A549 (cell line): ENCODE measurements around the gene FGF23. TPM values are rescaled to one million over a fixed set of nuclear protein-coding genes. Genes with fewer than 3 reads are reported as not detected.
A peak's percentile ranks its signal among the peaks of the same experiment; 100 is the strongest.

ENCODE experiments used
- ATAC-seq, 2 experiments: fragments of 200-7000 bp in 1 of 2; fragments of >200 bp in 1 of 2; cut with Nextera tagmentation in 1 of 2; cut with Tn5 transposase in 1 of 2; 3 replicates each; pipeline versions ENCODE4 v1.8.0 to v1.9.1; 2018 to 2020; ENCODE audit warnings: mild to moderate bottlenecking in 1 of 2, moderate library complexity in 1 of 2
- CTCF ChIA-PET: fragments of 300-600 bp; sonication (Branson Sonifier 250); formaldehyde crosslinking; extraction: SDS; loops from one replicate; lab custom pipeline; 2021; ENCODE audit warnings: antibody characterized with exemption, inconsistent platforms; lab: Yijun Ruan, JAX
- POLR2A ChIA-PET: fragments of 350-600 bp; formaldehyde crosslinking; extraction: SDS; loops from one replicate; lab custom pipeline; 2021; ENCODE audit warnings: antibody characterized with exemption, inconsistent platforms; lab: Yijun Ruan, JAX
- DNase-seq, 2 experiments: peaks; one replicate each; pipeline versions ENCODE4 v3.0.0 to v3.0.0-alpha.2; 2011 to 2016; ENCODE audit warnings: low read depth in 1 of 2, low spot score in 1 of 2
- FAIRE-seq: peaks from 2 replicates; lab custom pipeline; 2011; peaks lifted over from hg19 to GRCh38; lab: Jason Lieb, UNC
- H3K27ac ChIP-seq, 2 experiments: fragments of >200 bp; sonication (Bioruptor Twin); formaldehyde crosslinking; 3 replicates each; pipeline ENCODE4 v1.5.1; 2016 to 2017
- H3K4me1 ChIP-seq: fragments of >200 bp; sonication (Bioruptor Twin); formaldehyde crosslinking; 3 replicates; pipeline ENCODE4 v1.6.1; 2016
- H3K4me2 ChIP-seq: fragments of >200 bp; sonication (Bioruptor Twin); formaldehyde crosslinking; 3 replicates; pipeline ENCODE4 v1.6.1; 2016
- H3K4me3 ChIP-seq: fragments of >200 bp; sonication (Bioruptor Twin); formaldehyde crosslinking; 3 replicates; pipeline ENCODE4 v1.5.1; 2016
- H3K9me3 ChIP-seq: fragments of >200 bp; sonication (Bioruptor Twin); formaldehyde crosslinking; 3 replicates; pipeline ENCODE4 v1.6.1; 2016
- BCL3 ChIP-seq: fragments of >200 bp; sonication (Bioruptor Twin); formaldehyde crosslinking; IDR thresholded peaks from 3 replicates; pipeline ENCODE4 v1.6.1; 2016
- BHLHE40 ChIP-seq: IDR thresholded peaks from 2 replicates; pipeline ENCODE4 v1.6.1; 2012; ENCODE audit warnings: low read depth, low read length, inconsistent platforms
- CBX2 ChIP-seq: fragments of 200-600 bp; sonication (generic); IDR thresholded peaks from 2 replicates; pipeline ENCODE4 v1.6.1; 2016; ENCODE audit warnings: low read depth, mild to moderate bottlenecking, borderline replicate concordance
- CHD2 ChIP-seq: fragments of 150-350 bp; IDR thresholded peaks from 2 replicates; pipeline ENCODE4 v1.6.1; 2014; ENCODE audit warnings: low read length; ENCODE audit not compliant: partially characterized antibody
- CHD4 ChIP-seq: fragments of 200-600 bp; sonication (generic); IDR thresholded peaks from 2 replicates; pipeline ENCODE4 v1.6.1; 2016; ENCODE audit warnings: antibody characterized with exemption, mild to moderate bottlenecking, borderline replicate concordance
- CTCF ChIP-seq: fragments of >200 bp; sonication (Bioruptor Twin); formaldehyde crosslinking; IDR thresholded peaks from 3 replicates; pipeline ENCODE4 v1.5.1; 2016
- E2F6 ChIP-seq: IDR thresholded peaks from 2 replicates; pipeline ENCODE4 v1.6.1; 2012; ENCODE audit warnings: low read depth, borderline replicate concordance
- EHMT2 ChIP-seq: fragments of 200-600 bp; sonication (generic); IDR thresholded peaks from 2 replicates; pipeline ENCODE4 v1.6.1; 2016; ENCODE audit warnings: antibody characterized with exemption, low read depth, mild to moderate bottlenecking, moderate library complexity
- ELK1 ChIP-seq: fragments of 150-350 bp; IDR thresholded peaks from 2 replicates; pipeline ENCODE4 v1.6.1; 2014; ENCODE audit warnings: low read depth, mild to moderate bottlenecking, low read length
- FOSB ChIP-seq: fragments of 250-450 bp; sonication (Bioruptor Pico); IDR thresholded peaks from 2 replicates; pipeline ENCODE4 v1.5.0; 2020; ENCODE audit warnings: mild to moderate bottlenecking, moderate library complexity
- JUN ChIP-seq, 2 experiments: fragments of >200 bp; sonication (Bioruptor Twin); formaldehyde crosslinking; IDR thresholded peaks; 2 replicates in 1 of 2; 3 replicates in 1 of 2; pipeline ENCODE4 v1.6.1; 2016 to 2017
- JUNB ChIP-seq: fragments of >200 bp; sonication (Bioruptor Twin); formaldehyde crosslinking; IDR thresholded peaks from 2 replicates; pipeline ENCODE4 v1.6.1; 2016
- KDM1A ChIP-seq: fragments of 200-600 bp; sonication (generic); IDR thresholded peaks from 2 replicates; pipeline ENCODE4 v1.6.1; 2016; ENCODE audit warnings: low read depth, mild to moderate bottlenecking
- MAX ChIP-seq: IDR thresholded peaks from 2 replicates; pipeline ENCODE4 v1.6.1; 2012
- MYC ChIP-seq: IDR thresholded peaks from 2 replicates; pipeline ENCODE4 v1.6.1; 2012; ENCODE audit warnings: mild to moderate bottlenecking, inconsistent platforms, low read length, improper control_type of control experiment, borderline replicate concordance
- RAD21 ChIP-seq, 2 experiments: fragments of >200 bp in 1 of 2; sonication (Bioruptor Twin) in 1 of 2; formaldehyde crosslinking in 1 of 2; IDR thresholded peaks in 1 of 2; conservative IDR thresholded peaks in 1 of 2; 2 replicates in 1 of 2; 3 replicates in 1 of 2; pipeline ENCODE4 v1.6.1; 2012 to 2018; ENCODE audit warnings: inconsistent platforms in 1 of 2
- RARB ChIP-seq: fragments of 250-450 bp; sonication (Bioruptor Pico); IDR thresholded peaks from 2 replicates; pipeline ENCODE4 v1.8.0; 2021; ENCODE audit warnings: mild to moderate bottlenecking, moderate library complexity
- RNF2 ChIP-seq: fragments of 200-600 bp; sonication (generic); IDR thresholded peaks from 2 replicates; pipeline ENCODE4 v1.6.1; 2016; ENCODE audit warnings: low read depth, mild to moderate bottlenecking, antibody characterized with exemption, moderate library complexity, borderline replicate concordance
- SMC3 ChIP-seq: fragments of >200 bp; sonication (Bioruptor Twin); formaldehyde crosslinking; IDR thresholded peaks from 3 replicates; pipeline ENCODE4 v1.6.1; 2018; ENCODE audit warnings: inconsistent platforms
- SREBF2 ChIP-seq: fragments of 450-650 bp; IDR thresholded peaks from 2 replicates; pipeline ENCODE4 v1.6.1; 2014; ENCODE audit warnings: mild to moderate bottlenecking, moderate library complexity
- ZC3H11A ChIP-seq: fragments of 450-650 bp; IDR thresholded peaks from 2 replicates; pipeline ENCODE4 v1.6.1; 2014; ENCODE audit warnings: antibody characterized with exemption, mild to moderate bottlenecking
- ZNF302 ChIP-seq: fragments of 250-450 bp; sonication (Bioruptor Pico); IDR thresholded peaks from 2 replicates; pipeline ENCODE4 v1.9.0; 2021; ENCODE audit warnings: inconsistent platforms, mild to moderate bottlenecking, moderate library complexity
- WGBS: methylation state at CpG from one replicate; pipeline ENCODE4 v1.1.6; 2017; ENCODE audit errors: missing lambda C conversion rate; 5-methylcytosine and 5-hydroxymethylcytosine counted together
- polyA plus RNA-seq, 4 experiments: library from polyadenylated mRNA; depleted of rRNA in 3 of 4; stranded (reverse); fragments of >200 nt; fragmentation: RNase III in 1 of 4; extraction: RNeasy Plus Mini Kit Qiagen cat#74134 plus additional on column Dnase treatment in 1 of 4; gene quantifications; 2 replicates in 3 of 4; 3 replicates in 1 of 4; pipeline ENCODE4 v1.2.3, GENCODE V29; 2011 to 2017

FGF23 gene
- polyA plus RNA-seq, 2 of the 4 experiments (the other 2 are of a cell fraction), result not detected

GRCh38 chr12:4353785-4354208 lies 25.7 kb downstream of the FGF23 start:
- FAIRE-seq, result no peak

GRCh38 chr12:4346931-4347330 lies 32.6 kb downstream of the FGF23 start:
- H3K4me3 ChIP-seq, result no peak overlapping the region
- no peaks in the 10 kb centered on the region for H3K4me1 ChIP-seq
- ChIA-PET CTCF (no interaction called here), POLR2A (no interaction called here)
- no peak overlapping the region for H3K4me2 ChIP-seq
- TF ChIP-seq MAX (no peak), ZNF302 (no peak), CHD4 (no peak), SMC3 (no peak), FOSB (no peak), SREBF2 (no peak), CHD2 (no peak), EHMT2 (no peak), ZC3H11A (no peak), ELK1 (no peak), MYC (no peak), CTCF (no peak), RNF2 (no peak), CBX2 (no peak), BHLHE40 (no peak), KDM1A (no peak), BCL3 (no peak), JUN (IDR thresholded peaks at IDR 0.05) (no peak), JUNB (no peak)
- H3K27ac ChIP-seq, result no peak overlapping the region
- DNase-seq (no peak), FAIRE-seq (no peak), ATAC-seq (no peak)
- no peaks in the 10 kb centered on the region for H3K9me3 ChIP-seq

More at GRCh38 chr12:4353785-4354208, 25.7 kb downstream of the FGF23 start:
- no peak overlapping the region for H3K27ac ChIP-seq
- ChIA-PET POLR2A (no interaction called here), CTCF (interaction anchor here (1.2 to 1.4 kb wide), 3 partner anchors 17 to 174 kb away, joined by 3 to 5 read pairs (median 5); no protein-coding TSS in a partner anchor)
- no peak for TF ChIP-seq RARB (CRISPR knock-in tag)
- TF ChIP-seq SMC3, result peak; percentile 33; the same call in 1 of the 3 replicates
- peak; percentile 26 to 36; a peak in 4 of 5 replicates for TF ChIP-seq RAD21 (conservative IDR thresholded peaks at IDR 0.05 in 1 of 2, IDR thresholded peaks at IDR 0.05 in 1 of 2)
- TF ChIP-seq CTCF, result peak; percentile 38
- TF ChIP-seq E2F6, result no peak
- no peaks in the 10 kb centered on the region for H3K4me1 ChIP-seq
- no peak overlapping the region for H3K4me2 ChIP-seq
- H3K9me3 ChIP-seq, result no peaks in the 10 kb centered on the region
- ATAC-seq (peak; percentile 73; a peak in 4 of 6 replicates), DNase-seq (peak in 1 of 2 experiments; percentile 19)
- 75% methylated on average over 4 of the region's 4 CpGs for WGBS
- H3K4me3 ChIP-seq, result no peak overlapping the region
